Gastrocnemius medialis (tissue), 4 donors: Measurements from ENCODE around the gene TJP3. TPM values are rescaled to one million over a fixed set of nuclear protein-coding genes. Genes with fewer than 3 reads are reported as not detected.

Source experiments
- ATAC-seq, 2 donors: fragments of 150-250 bp; one replicate each; pipeline ENCODE4 v1.9.1; 2016
- DNase-seq, 2 donors: peaks; one replicate each; pipeline ENCODE4 v3.0.0-alpha.2; 2019
- H3K27ac ChIP-seq, 4 donors: fragments of 200-600 bp; sonication (generic); 1 replicate in 1 of 4; 2 replicates in 3 of 4; pipeline ENCODE4 v1.5.1; 2016 to 2018; ENCODE audit warnings: mild to moderate bottlenecking in 2 of 4, moderate library complexity in 1 of 4
- H3K27me3 ChIP-seq, 3 donors: fragments of 200-600 bp; sonication (generic) in 2 of 3; 1 replicate in 1 of 3; 2 replicates in 2 of 3; pipeline versions ENCODE4 v1.5.1 to v1.6.0; 2016 to 2019; ENCODE audit warnings: mild to moderate bottlenecking in 1 of 3, moderate library complexity in 1 of 3
- H3K36me3 ChIP-seq, 2 donors: fragments of 200-600 bp; sonication (generic) in 1 of 2; one replicate each; pipeline ENCODE4 v1.5.1; 2017 to 2018
- H3K4me1 ChIP-seq, 2 donors: fragments of 200-600 bp; sonication (generic) in 1 of 2; one replicate each; pipeline ENCODE4 v1.5.1; 2016 to 2017; ENCODE audit warnings: mild to moderate bottlenecking in 2 of 2
- H3K4me3 ChIP-seq, 4 donors: fragments of 200-600 bp; sonication (generic) in 3 of 4; 1 replicate in 1 of 4; 2 replicates in 3 of 4; pipeline ENCODE4 v1.5.1; 2016 to 2019; ENCODE audit warnings: mild to moderate bottlenecking in 2 of 4
- H3K9me3 ChIP-seq, 3 donors: fragments of 200-600 bp; sonication (generic) in 2 of 3; 1 replicate in 1 of 3; 2 replicates in 2 of 3; pipeline ENCODE4 v1.5.1; 2016 to 2019
- CTCF ChIP-seq, 5 experiments: fragments of 450-650 bp in 3 of 5; fragments of 200-600 bp in 2 of 5; sonication (generic) in 2 of 5; IDR thresholded peaks in 4 of 5; conservative IDR thresholded peaks in 1 of 5; 1 replicate in 4 of 5; 2 replicates in 1 of 5; pipeline ENCODE4 v1.5.1; 2016 to 2019; ENCODE audit warnings: antibody characterized with exemption in 5 of 5, mild to moderate bottlenecking in 3 of 5, moderate library complexity in 3 of 5
- POLR2A ChIP-seq, 2 donors: fragments of 450-650 bp; IDR thresholded peaks; one replicate each; pipeline ENCODE4 v1.6.1; 2017; ENCODE audit warnings: antibody characterized with exemption in 2 of 2, mild to moderate bottlenecking in 2 of 2, moderate library complexity in 2 of 2
- in situ Hi-C, 4 donors: fragments of 200-750 bp; cut with MboI; loops; one replicate each; pipeline versions ENCODE4 v1.15.0 to v1.8.0; 2017; ENCODE audit warnings: low sequenced_read_pairs in 4 of 4
- intact Hi-C: fragments of 100-400 bp; cut with DNase I; formaldehyde crosslinking; loops from one replicate; pipeline ENCODE4 v1.15.1; 2023; ENCODE audit warnings: low total_unique reads
- total RNA-seq, 4 donors: library from RNA; depleted of rRNA; stranded (reverse); fragments of >200 nt; gene quantifications; one replicate each; pipeline versions ENCODE4 v1.1.0 to v1.2.3, GENCODE V29; 2016

The TJP3 gene
- total RNA-seq, 4 donors from 2014 or later, result 0.67 to 3.7 (median 1.7) TPM

GRCh38 chr19:3738477-3739220 is 30.5 kb downstream of the TJP3 start:
- H3K9me3 ChIP-seq, result no peaks in the 10 kb centered on the region
- TF ChIP-seq CTCF (IDR thresholded peaks at IDR 0.05 in 4 of 5, conservative IDR thresholded peaks at IDR 0.05 in 1 of 5) (no peak), POLR2A (IDR thresholded peaks at IDR 0.05) (no peak)
- H3K27ac ChIP-seq, result no peak overlapping the region
- H3K27me3 ChIP-seq, result peaks cover 0 to 6% (median 4%) of the 10 kb centered on the region in 3 donors
- no peak overlapping the region for H3K4me3 ChIP-seq
- ATAC-seq (no peak), DNase-seq (no peak)
- intact Hi-C loops (no loop called here), in situ Hi-C loops (no loop called here)
- H3K36me3 ChIP-seq, result no peaks in the 10 kb centered on the region
- no peaks in the 10 kb centered on the region for H3K4me1 ChIP-seq

- Histone ChIP-seq H3K9me3 (no peaks in the 10 kb centered on the region), H3K4me3 (no peak overlapping the region), H3K27ac (no peak overlapping the region), H3K36me3 (no peaks in the 10 kb centered on the region), H3K4me1 (no peaks in the 10 kb centered on the region), H3K27me3 (peaks cover 0 to 6% (median 4%) of the 10 kb centered on the region in 3 donors)
- in situ Hi-C loops (no loop called here), intact Hi-C loops (no loop called here)
- DNase-seq, result no peak
- ATAC-seq, result no peak
- TF ChIP-seq CTCF (IDR thresholded peaks at IDR 0.05 in 4 of 5, conservative IDR thresholded peaks at IDR 0.05 in 1 of 5) (no peak), POLR2A (IDR thresholded peaks at IDR 0.05) (no peak)
Measured at GRCh38 chr19:3740431-3740830, 32.2 kb downstream of the TJP3 start.

- in situ Hi-C loops, result no loop called here
- H3K9me3 ChIP-seq, result no peaks in the 10 kb centered on the region
- intact Hi-C loops, result no loop called here
- TF ChIP-seq POLR2A (IDR thresholded peaks at IDR 0.05), result no peak
- no peak for TF ChIP-seq CTCF (IDR thresholded peaks at IDR 0.05 in 4 of 5, conservative IDR thresholded peaks at IDR 0.05 in 1 of 5)
- peaks cover 0 to 6% (median 6%) of the 10 kb centered on the region in 3 donors for H3K27me3 ChIP-seq
- no peaks in the 10 kb centered on the region for H3K4me1 ChIP-seq
- H3K4me3 ChIP-seq, result no peak overlapping the region
- H3K36me3 ChIP-seq, result no peaks in the 10 kb centered on the region
- DNase-seq (no peak), ATAC-seq (no peak)
- no peak overlapping the region for H3K27ac ChIP-seq
Measured at GRCh38 chr19:3743486-3743885, 35.3 kb downstream of the TJP3 start.

GRCh38 chr19:3745363-3746045 is 37.3 kb downstream of the TJP3 start:
- TF ChIP-seq POLR2A (IDR thresholded peaks at IDR 0.05) (no peak), CTCF (IDR thresholded peaks at IDR 0.05 in 4 of 5, conservative IDR thresholded peaks at IDR 0.05 in 1 of 5) (no peak)
- Histone ChIP-seq H3K36me3 (peaks cover 0 to 13% of the 10 kb centered on the region in 2 donors), H3K27ac (no peak overlapping the region), H3K4me3 (no peak overlapping the region), H3K9me3 (no peaks in the 10 kb centered on the region), H3K4me1 (no peaks in the 10 kb centered on the region), H3K27me3 (peaks cover 0 to 6% (median 3%) of the 10 kb centered on the region in 3 donors)
- intact Hi-C loops (no loop called here), in situ Hi-C loops (no loop called here)
- ATAC-seq (no peak), DNase-seq (no peak)
